Hypothalamus (tissue), 51 donors: ENCODE measurements around the gene UBE2L5.

Source experiments
- DNase-seq, 51 donors: peaks; one replicate each; lab custom pipeline; 2025; lab: John Stamatoyannopoulos, UW

The UBE2L5 gene

GRCh38 chr13:30422054-30422839 is at the start of gene UBE2L5:
Gene UBE2L5, plus strand, starts transcription at chr13:30422493. Its CDS starts 5,498 bp downstream, at chr13:30427991.
- DNase-seq, result peak in 49 of 51 donors; percentile 5 to 83 (median 61)

- no peak for DNase-seq
These were observed 48.6 kb upstream of the UBE2L5 start for GRCh38 chr13:30373727-30374126.

GRCh38 chr13:30375265-30375835 is 46.9 kb upstream of the UBE2L5 start:
- no peak for DNase-seq

GRCh38 chr13:30376426-30377311 is 45.6 kb upstream of the UBE2L5 start:
- no peak for DNase-seq

GRCh38 chr13:30377312-30377685 is 45.0 kb upstream of the UBE2L5 start:
- DNase-seq, result no peak

GRCh38 chr13:30378191-30378590 is 44.1 kb upstream of the UBE2L5 start:
- no peak for DNase-seq

GRCh38 chr13:30381049-30381448 is 41.2 kb upstream of the UBE2L5 start:
- DNase-seq, result no peak

GRCh38 chr13:30382836-30383525 is 39.3 kb upstream of the UBE2L5 start:
- no peak for DNase-seq

- no peak for DNase-seq
These were observed 33.6 kb upstream of the UBE2L5 start for GRCh38 chr13:30388406-30389283.

GRCh38 chr13:30391956-30392680 is 30.2 kb upstream of the UBE2L5 start:
- DNase-seq, result no peak

GRCh38 chr13:30392681-30393045 is 29.6 kb upstream of the UBE2L5 start:
- DNase-seq, result no peak

- DNase-seq, result no peak
These were observed 27.5 kb upstream of the UBE2L5 start for GRCh38 chr13:30394751-30395191.

GRCh38 chr13:30395192-30396158 is 26.8 kb upstream of the UBE2L5 start:
- DNase-seq, result peak; percentile 16 to 95 (median 76)

- DNase-seq, result no peak
These were observed 25.7 kb upstream of the UBE2L5 start for GRCh38 chr13:30396434-30397075.

- DNase-seq, result peak in 2 of 51 donors; percentile 6 to 17
These were observed 23.7 kb upstream of the UBE2L5 start for GRCh38 chr13:30398601-30399072.

GRCh38 chr13:30400376-30400775 is 21.9 kb upstream of the UBE2L5 start:
- no peak for DNase-seq

GRCh38 chr13:30401347-30401746 is 20.9 kb upstream of the UBE2L5 start:
- DNase-seq, result no peak
